ENCODE data around the gene OTULIN. TPM values are rescaled to one million over a fixed set of nuclear protein-coding genes. Genes with fewer than 3 reads are reported as not detected.

Gene OTULIN
- total and polyA plus RNA-seq, 2 of the 13 experiments (the other 11 are each of a cell fraction or from before 2014, with no cell fraction given): 7.0 to 34.8 TPM

GRCh38 chr5:14696851-14697250, 32.3 kb downstream of the OTULIN start:
- POLR2A ChIA-PET: no interaction called here
- H3K27me3 ChIP-seq (ENCODE audit: control insufficient read depth in 1 of 2, insufficient read depth in 2 of 2, low read length in 2 of 2): no peaks in the 10 kb centered on the region
- BruUV-seq (replicated peaks): TSS peak; percentile 27
- H3K27ac ChIP-seq (ENCODE audit: extremely low read length, insufficient read depth, low read length): no peak overlapping the region
- no peaks in the 10 kb centered on the region for H3K4me1 ChIP-seq (ENCODE audit: insufficient read depth, low read length)
- no peak overlapping the region for H3K9ac ChIP-seq (ENCODE audit: insufficient read depth, low read depth, low read length)
- in situ Hi-C loops (cut with HindIII; ENCODE audit: extremely low pct_ligation_motif_present, low pct_unique_long_range_greater_than_20kb): no loop called here
- FAIRE-seq (no peak), DNase-seq (ENCODE audit: low spot score) (no peak), ATAC-seq (no peak)
- no peak overlapping the region for H3K4me2 ChIP-seq (ENCODE audit: low read depth, low read length)
- TF ChIP-seq RFX1 (IDR thresholded peaks at IDR 0.05) (no peak), NR0B2 (CRISPR knock-in tag; IDR thresholded peaks at IDR 0.05) (no peak), ARHGAP35 (CRISPR knock-in tag; IDR thresholded peaks at IDR 0.05; ENCODE audit: borderline replicate concordance) (no peak), ZNF121 (CRISPR knock-in tag; IDR thresholded peaks at IDR 0.05) (peak; percentile 39; the same call in 1 of the 2 replicates)
- TF ChIP-seq, protein P1, sequence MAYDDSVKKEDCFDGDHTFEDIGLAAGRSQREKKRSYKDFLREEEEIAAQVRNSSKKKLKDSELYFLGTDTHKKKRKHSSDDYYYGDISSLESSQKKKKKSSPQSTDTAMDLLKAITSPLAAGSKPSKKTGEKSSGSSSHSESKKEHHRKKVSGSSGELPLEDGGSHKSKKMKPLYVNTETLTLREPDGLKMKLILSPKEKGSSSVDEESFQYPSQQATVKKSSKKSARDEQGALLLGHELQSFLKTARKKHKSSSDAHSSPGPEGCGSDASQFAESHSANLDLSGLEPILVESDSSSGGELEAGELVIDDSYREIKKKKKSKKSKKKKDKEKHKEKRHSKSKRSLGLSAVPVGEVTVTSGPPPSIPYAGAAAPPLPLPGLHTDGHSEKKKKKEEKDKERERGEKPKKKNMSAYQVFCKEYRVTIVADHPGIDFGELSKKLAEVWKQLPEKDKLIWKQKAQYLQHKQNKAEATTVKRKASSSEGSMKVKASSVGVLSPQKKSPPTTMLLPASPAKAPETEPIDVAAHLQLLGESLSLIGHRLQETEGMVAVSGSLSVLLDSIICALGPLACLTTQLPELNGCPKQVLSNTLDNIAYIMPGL (CRISPR knock-in tag; IDR thresholded peaks at IDR 0.05; ENCODE audit: borderline replicate concordance in 1 of 2, low read depth in 1 of 2): no peak
- no peak overlapping the region for H2AFZ ChIP-seq (ENCODE audit: low read length)
- no peaks in the 10 kb centered on the region for H3K79me2 ChIP-seq (ENCODE audit: insufficient read depth, low read length)
- H3K4me3 ChIP-seq (replicated peaks in 1 of 3; ENCODE audit: insufficient read depth in 1 of 3, low read depth in 2 of 3, low read length in 3 of 3): no peak overlapping the region
- H4K20me1 ChIP-seq (ENCODE audit: insufficient read depth, low read length): 0 out of 2 replicates have a peak, but pooled peaks cover 2% of the 10 kb centered on the region
- peaks cover 9 to 86% of the 10 kb centered on the region in 2 experiments for H3K36me3 ChIP-seq (replicated peaks in 1 of 2; ENCODE audit: control insufficient read depth in 1 of 2, insufficient read depth in 2 of 2, low read length in 2 of 2)
- CTCF ChIA-PET (ENCODE audit: low intra/inter-chr PET ratio, low total read pairs): no interaction called here
- intact Hi-C loops (cut with micrococcal nuclease; ENCODE audit: unreplicated experiment): no loop called here
- WGBS (ENCODE audit: low lambda C conversion rate): 100% methylated on average over 1 of the region's 3 CpGs
- no peaks in the 10 kb centered on the region for H3K9me3 ChIP-seq (ENCODE audit: low read length)

- Histone ChIP-seq H3K36me3 (replicated peaks in 1 of 2; ENCODE audit: control insufficient read depth in 1 of 2, insufficient read depth in 2 of 2, low read length in 2 of 2) (peaks cover 10 to 74% of the 10 kb centered on the region in 2 experiments), H3K4me1 (ENCODE audit: insufficient read depth, low read length) (no peaks in the 10 kb centered on the region), H3K4me2 (ENCODE audit: low read depth, low read length) (no peak overlapping the region), H3K79me2 (ENCODE audit: insufficient read depth, low read length) (no peaks in the 10 kb centered on the region), H3K27ac (ENCODE audit: extremely low read length, insufficient read depth, low read length) (no peak overlapping the region), H4K20me1 (ENCODE audit: insufficient read depth, low read length) (0 out of 2 replicates have a peak, but pooled peaks cover 3% of the 10 kb centered on the region), H3K4me3 (replicated peaks in 1 of 3; ENCODE audit: insufficient read depth in 1 of 3, low read depth in 2 of 3, low read length in 3 of 3) (no peak overlapping the region), H3K9ac (ENCODE audit: insufficient read depth, low read depth, low read length) (no peak overlapping the region), H2AFZ (ENCODE audit: low read length) (no peak overlapping the region), H3K27me3 (ENCODE audit: control insufficient read depth in 1 of 2, insufficient read depth in 2 of 2, low read length in 2 of 2) (no peaks in the 10 kb centered on the region), H3K9me3 (ENCODE audit: low read length) (no peaks in the 10 kb centered on the region)
- FAIRE-seq (no peak), ATAC-seq (no peak), DNase-seq (ENCODE audit: low spot score) (no peak)
- in situ Hi-C loops (cut with HindIII; ENCODE audit: extremely low pct_ligation_motif_present, low pct_unique_long_range_greater_than_20kb) (no loop called here), intact Hi-C loops (cut with micrococcal nuclease; ENCODE audit: unreplicated experiment) (no loop called here)
- CTCF ChIA-PET (ENCODE audit: low intra/inter-chr PET ratio, low total read pairs): no interaction called here
- POLR2A ChIA-PET: no interaction called here
- 100% methylated on average over 1 of the region's 1 CpG for WGBS (ENCODE audit: low lambda C conversion rate)
- no TSS peak for BruUV-seq (replicated peaks)
- no peak for TF ChIP-seq FIP1L1 (IDR thresholded peaks at IDR 0.05; ENCODE audit: borderline replicate concordance, insufficient read depth, low read depth, low read length)
- no peak for TF ChIP-seq MTA1 (CRISPR knock-in tag; IDR thresholded peaks at IDR 0.05; ENCODE audit: borderline replicate concordance)
- TF ChIP-seq TBL1XR1 (IDR thresholded peaks at IDR 0.05; ENCODE audit: borderline replicate concordance, low read length, partially characterized antibody): no peak
- no peak for TF ChIP-seq ZBTB38 (CRISPR knock-in tag; IDR thresholded peaks at IDR 0.05)
- TF ChIP-seq ZNF335 (CRISPR knock-in tag; IDR thresholded peaks at IDR 0.05): no peak
- TF ChIP-seq, protein P2, sequence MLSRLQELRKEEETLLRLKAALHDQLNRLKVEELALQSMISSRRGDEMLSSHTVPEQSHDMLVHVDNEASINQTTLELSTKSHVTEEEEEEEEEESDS (CRISPR knock-in tag; IDR thresholded peaks at IDR 0.05; ENCODE audit: borderline replicate concordance): no peak
- TF ChIP-seq ZNF777 (CRISPR knock-in tag; IDR thresholded peaks at IDR 0.05): no peak
- no peak for TF ChIP-seq ZBTB21 (CRISPR knock-in tag; IDR thresholded peaks at IDR 0.05)
- no peak for TF ChIP-seq ZNF691 (CRISPR knock-in tag; IDR thresholded peaks at IDR 0.05; ENCODE audit: borderline replicate concordance, low read depth)
- no peak for TF ChIP-seq NFYC (CRISPR knock-in tag; IDR thresholded peaks at IDR 0.05)
Measured at GRCh38 chr5:14698495-14698894, 34.0 kb downstream of the OTULIN start.

Measured in HepG2 (cell line).